Vagina (tissue), 2 donors: ENCODE data around the gene MST1R.

Source experiments
- POLR2A ChIP-seq, 2 donors: fragments of 450-650 bp; IDR thresholded peaks; one replicate each; pipeline ENCODE4 v1.6.1; 2017; ENCODE audit warnings: antibody characterized with exemption in 2 of 2, mild to moderate bottlenecking in 2 of 2, moderate library complexity in 2 of 2
- TF ChIP-seq, protein P1 (sequence below), 3 experiments: fragments of 450-650 bp in 2 of 3; fragments of 200-600 bp in 1 of 3; sonication (generic) in 1 of 3; IDR thresholded peaks; one replicate each; pipeline ENCODE4 v1.5.1; 2017 to 2019; ENCODE audit warnings: antibody characterized with exemption in 3 of 3, mild to moderate bottlenecking in 2 of 3, moderate library complexity in 2 of 3

DNA sequence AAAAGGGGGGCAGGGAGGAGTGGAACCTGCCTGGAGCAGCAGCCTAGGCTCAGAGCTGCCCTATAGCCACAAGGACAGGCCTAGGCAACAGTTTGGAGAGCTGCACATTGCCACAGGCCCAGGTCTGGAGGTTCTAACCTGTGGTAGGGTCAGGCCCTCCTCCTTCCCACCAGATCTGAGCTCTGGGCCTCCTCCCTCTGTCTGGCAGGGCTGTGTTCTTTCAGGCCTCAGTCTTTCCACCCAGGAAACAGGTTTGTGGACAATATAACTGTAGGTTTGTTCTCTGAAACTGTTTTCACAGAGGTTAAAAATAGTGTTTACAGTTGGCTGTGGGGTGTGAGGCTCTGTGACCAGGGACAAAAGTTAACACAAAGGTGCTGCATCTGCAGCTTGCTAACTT lies 25.0 kb downstream of the MST1R start:
- no peak for TF ChIP-seq POLR2A (IDR thresholded peaks at IDR 0.05)
- TF ChIP-seq, protein P1, sequence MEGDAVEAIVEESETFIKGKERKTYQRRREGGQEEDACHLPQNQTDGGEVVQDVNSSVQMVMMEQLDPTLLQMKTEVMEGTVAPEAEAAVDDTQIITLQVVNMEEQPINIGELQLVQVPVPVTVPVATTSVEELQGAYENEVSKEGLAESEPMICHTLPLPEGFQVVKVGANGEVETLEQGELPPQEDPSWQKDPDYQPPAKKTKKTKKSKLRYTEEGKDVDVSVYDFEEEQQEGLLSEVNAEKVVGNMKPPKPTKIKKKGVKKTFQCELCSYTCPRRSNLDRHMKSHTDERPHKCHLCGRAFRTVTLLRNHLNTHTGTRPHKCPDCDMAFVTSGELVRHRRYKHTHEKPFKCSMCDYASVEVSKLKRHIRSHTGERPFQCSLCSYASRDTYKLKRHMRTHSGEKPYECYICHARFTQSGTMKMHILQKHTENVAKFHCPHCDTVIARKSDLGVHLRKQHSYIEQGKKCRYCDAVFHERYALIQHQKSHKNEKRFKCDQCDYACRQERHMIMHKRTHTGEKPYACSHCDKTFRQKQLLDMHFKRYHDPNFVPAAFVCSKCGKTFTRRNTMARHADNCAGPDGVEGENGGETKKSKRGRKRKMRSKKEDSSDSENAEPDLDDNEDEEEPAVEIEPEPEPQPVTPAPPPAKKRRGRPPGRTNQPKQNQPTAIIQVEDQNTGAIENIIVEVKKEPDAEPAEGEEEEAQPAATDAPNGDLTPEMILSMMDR (IDR thresholded peaks at IDR 0.05) = no peak
